Central memory CD8-positive, alpha-beta T cell (primary cell): ENCODE results near the gene TFF1.
"Not testable (repeated sequence)": the region's sequence is repeated elsewhere in the genome, so short reads cannot be mapped to it uniquely, and the experiment has no call there.

ENCODE experiments used
- ATAC-seq: fragments of 150-1000 bp; cut with Tn5 transposase; replicated peaks from 2 replicates; pipeline ENCODE4 v1.10.0; 2022; ENCODE audit warnings: mild to moderate bottlenecking, moderate FRiP score, moderate number of reproducible peaks; ENCODE audit not compliant: poor library complexity, severe bottlenecking; ENCODE audit errors: extremely low read depth
- DNase-seq, 2 donors: peaks; one replicate each; pipeline ENCODE4 v3.0.0; 2021; ENCODE audit warnings: low spot score in 2 of 2
- H3K27ac Mint-ChIP-seq: one replicate; pipeline ENCODE4 v1.8.0; 2022; ENCODE audit warnings: low read depth, mild to moderate bottlenecking, moderate library complexity, mixed read lengths
- H3K27me3 Mint-ChIP-seq: one replicate; pipeline ENCODE4 v1.8.0; 2022; ENCODE audit warnings: mixed read lengths
- H3K36me3 Mint-ChIP-seq: one replicate; pipeline ENCODE4 v1.8.0; 2022; ENCODE audit warnings: mild to moderate bottlenecking, moderate library complexity, mixed read lengths; ENCODE audit not compliant: insufficient read depth
- H3K4me1 Mint-ChIP-seq: one replicate; pipeline ENCODE4 v1.8.0; 2022; ENCODE audit warnings: mixed read lengths
- H3K4me3 Mint-ChIP-seq: one replicate; pipeline ENCODE4 v1.8.0; 2022; ENCODE audit warnings: mild to moderate bottlenecking, moderate library complexity, mixed read lengths
- H3K9me3 Mint-ChIP-seq: one replicate; pipeline ENCODE4 v1.8.0; 2022; ENCODE audit warnings: mixed read lengths

The TFF1 gene

DNA sequence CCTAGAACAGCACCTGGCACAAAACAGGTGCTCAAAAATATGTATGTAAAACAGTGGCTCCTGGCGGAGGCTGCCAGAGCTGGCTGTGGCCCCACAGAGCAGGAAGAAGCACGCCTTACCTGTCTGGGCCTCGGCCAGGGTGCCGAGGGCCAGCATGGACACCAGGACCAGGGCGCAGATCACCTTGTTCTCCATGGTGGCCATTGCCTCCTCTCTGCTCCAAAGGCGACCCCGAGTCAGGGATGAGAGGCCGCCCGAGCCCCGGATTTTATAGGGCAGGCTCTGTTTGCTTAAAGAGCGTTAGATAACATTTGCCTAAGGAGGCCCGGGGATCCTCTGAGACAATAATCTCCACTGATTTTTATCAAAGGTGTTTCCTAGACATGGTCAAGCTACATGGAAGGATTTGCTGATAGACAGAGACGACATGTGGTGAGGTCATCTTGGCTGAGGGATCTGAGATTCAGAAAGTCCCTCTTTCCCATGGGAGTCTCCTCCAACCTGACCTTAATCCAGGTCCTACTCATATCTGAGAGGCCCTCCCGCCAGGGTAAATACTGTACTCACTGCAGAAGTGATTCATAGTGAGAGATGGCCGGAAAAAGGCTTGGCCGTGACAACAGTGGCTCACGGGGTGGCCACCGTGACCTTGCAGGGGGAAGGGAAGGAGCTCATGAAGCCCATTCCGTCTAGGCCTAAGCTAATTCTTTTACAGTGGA, at the start of gene TFF1:
Gene TFF1, minus strand, starts transcription at position 244 of the 719 bp plus-strand sequence. Its CDS starts 40 bp downstream, at position 204.
- no peak for DNase-seq
- no peak for ATAC-seq
- H3K4me3 Mint-ChIP-seq, result no peak within 1 kb of the TSS
- no peak within 1 kb of the TSS for H3K27ac Mint-ChIP-seq
- no peaks in the 10 kb centered on the region for H3K36me3 Mint-ChIP-seq
- H3K9me3 Mint-ChIP-seq, result no peaks in the 10 kb centered on the region
- peaks cover 33% of the 10 kb centered on the region for H3K27me3 Mint-ChIP-seq
- peaks cover 12% of the 10 kb centered on the region for H3K4me1 Mint-ChIP-seq

DNA sequence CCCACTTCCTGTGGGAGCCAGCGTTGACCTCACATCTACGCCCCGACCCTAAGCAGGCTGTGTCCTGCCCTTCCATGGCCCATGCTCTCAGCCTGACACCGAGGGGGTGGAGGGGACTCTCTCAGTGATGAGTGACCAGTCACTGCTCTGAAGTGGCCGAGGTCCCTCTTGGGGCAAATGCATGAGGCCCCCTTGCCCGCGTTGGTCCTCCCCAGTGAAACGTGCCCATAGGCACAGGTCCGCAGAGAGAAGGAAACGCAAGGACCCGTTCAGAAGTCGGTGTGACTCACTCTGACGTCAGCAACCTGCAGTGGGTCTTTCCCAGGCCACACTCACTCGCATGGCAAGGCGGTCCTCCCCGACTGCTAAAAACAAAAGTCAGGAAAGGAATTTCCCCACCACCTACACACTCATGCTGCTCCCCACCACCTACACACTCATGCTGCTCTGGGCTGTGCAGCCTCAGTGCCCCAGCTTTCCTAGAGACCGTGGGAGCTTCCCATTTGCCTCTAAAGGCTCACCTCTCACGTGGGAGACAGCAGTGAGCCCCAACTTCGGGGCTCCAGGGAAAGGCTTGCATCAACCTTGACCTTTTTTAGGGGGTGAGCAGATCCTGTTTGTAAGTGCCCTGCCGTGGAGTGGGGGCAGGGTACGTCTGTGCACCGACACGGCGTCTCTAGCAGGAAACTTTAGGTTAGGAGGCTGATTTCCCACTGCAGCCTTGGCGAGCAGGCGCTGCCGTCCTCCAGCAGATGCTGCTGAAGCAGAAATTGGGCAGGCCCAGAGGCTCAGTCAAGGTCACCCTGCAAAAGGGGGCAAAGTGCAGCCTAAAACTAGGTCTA, 48.8 kb upstream of the TFF1 start:
- peaks cover 67% of the 10 kb centered on the region for H3K36me3 Mint-ChIP-seq
- H3K27ac Mint-ChIP-seq, result peak overlapping the region; percentile 96
- peaks cover 53% of the 10 kb centered on the region for H3K4me1 Mint-ChIP-seq
- peak overlapping the region; percentile 69 for H3K4me3 Mint-ChIP-seq
- DNase-seq (peak; percentile 57 to 84), ATAC-seq (peak; percentile 89)
- H3K9me3 Mint-ChIP-seq, result no peaks in the 10 kb centered on the region
- H3K27me3 Mint-ChIP-seq, result no peaks in the 10 kb centered on the region

DNA sequence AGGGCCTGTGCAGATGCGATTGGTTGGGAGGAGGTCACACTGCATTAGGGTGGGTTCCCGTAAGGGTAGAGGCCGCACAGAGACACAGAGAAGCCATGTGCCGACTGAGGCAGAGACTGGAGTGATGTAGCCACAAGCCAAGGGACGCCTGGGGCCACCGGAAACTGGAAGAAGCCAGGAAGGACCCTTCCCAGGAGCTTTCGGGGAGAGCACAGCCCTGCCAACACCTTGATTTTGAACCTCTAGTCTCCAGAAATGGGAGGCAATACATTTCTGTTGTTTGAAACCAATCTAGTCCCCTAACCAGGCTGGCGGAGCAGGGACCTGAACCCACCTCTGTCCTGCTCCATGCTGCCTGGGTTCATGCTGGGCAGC, 48.2 kb upstream of the TFF1 start:
- Mint-ChIP-seq H3K27ac (peak overlapping the region; percentile 96), H3K27me3 (no peaks in the 10 kb centered on the region), H3K4me3 (peak overlapping the region; percentile 69), H3K9me3 (no peaks in the 10 kb centered on the region), H3K36me3 (peaks cover 68% of the 10 kb centered on the region), H3K4me1 (peaks cover 56% of the 10 kb centered on the region)
- ATAC-seq, result no peak
- no peak for DNase-seq

DNA sequence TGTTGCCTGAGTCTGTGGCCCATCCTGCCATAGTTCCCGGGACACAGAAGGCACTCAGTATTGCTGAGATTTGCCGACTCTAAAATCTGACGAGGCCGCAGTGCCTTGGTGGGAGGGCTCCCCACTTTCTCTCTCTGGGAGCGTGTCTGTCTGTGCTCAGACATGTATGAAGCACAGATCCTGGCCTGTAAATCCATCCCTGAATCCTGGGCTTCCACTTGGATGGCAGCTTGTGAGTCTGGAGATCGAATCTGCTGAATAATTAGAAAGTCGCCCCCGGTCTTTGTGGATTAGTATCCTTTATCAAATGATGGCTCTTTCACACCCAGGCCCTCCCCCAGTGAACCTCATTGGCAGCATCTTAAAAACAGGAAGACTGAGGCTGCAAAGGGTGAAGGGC, 47.7 kb upstream of the TFF1 start:
- DNase-seq (no peak), ATAC-seq (no peak)
- Mint-ChIP-seq H3K9me3 (no peaks in the 10 kb centered on the region), H3K36me3 (peaks cover 68% of the 10 kb centered on the region), H3K4me3 (peak overlapping the region; percentile 69), H3K4me1 (peaks cover 56% of the 10 kb centered on the region), H3K27ac (peak overlapping the region; percentile 96), H3K27me3 (no peaks in the 10 kb centered on the region)

DNA sequence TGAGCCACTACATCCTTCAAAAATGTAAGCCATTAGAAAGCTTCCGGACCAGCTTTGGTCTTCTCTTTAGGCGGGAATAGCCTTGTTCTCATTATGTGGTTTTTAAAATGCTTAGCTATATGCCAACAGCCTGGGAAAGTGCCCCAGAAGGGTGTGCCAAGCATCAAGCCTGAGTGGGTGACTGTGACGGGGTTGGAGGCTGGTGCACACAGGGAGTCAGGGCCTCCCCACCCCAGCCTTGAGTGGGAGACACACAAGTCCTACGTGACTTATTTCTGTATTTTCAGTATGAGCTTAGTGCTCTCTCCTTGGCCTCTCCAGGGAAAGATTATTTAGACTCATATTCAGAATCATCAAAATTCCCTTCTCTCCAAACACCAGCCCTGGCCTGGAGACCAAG, 47.2 kb upstream of the TFF1 start:
- H3K4me3 Mint-ChIP-seq, result peak overlapping the region; percentile 16
- DNase-seq, result no peak

DNA sequence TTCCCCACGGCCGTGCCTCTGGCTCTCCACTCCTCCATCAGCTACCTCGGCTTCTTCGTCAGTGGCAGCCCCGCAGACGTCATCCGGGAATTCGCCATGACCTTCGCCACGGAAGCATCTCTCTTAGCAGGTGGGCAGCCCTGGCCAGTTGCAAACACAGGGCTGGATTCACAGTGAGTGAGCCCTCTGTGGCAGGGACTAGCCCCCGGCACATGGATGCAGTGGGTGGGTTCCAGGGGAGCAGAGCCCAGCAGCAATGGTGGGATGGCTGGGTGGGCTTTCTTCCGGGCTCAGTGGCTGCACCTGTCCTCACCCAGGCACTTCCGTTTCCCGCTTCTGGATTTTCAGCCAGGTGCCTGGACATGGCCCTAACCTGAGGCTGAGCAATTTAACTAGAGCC, 46.8 kb upstream of the TFF1 start:
- no peak for ATAC-seq
- no peak for DNase-seq
- peaks cover 48% of the 10 kb centered on the region for H3K4me1 Mint-ChIP-seq
- H3K36me3 Mint-ChIP-seq, result peaks cover 62% of the 10 kb centered on the region
- H3K4me3 Mint-ChIP-seq, result peak overlapping the region; percentile 16
- H3K27ac Mint-ChIP-seq, result peak overlapping the region; percentile 96
- no peaks in the 10 kb centered on the region for H3K27me3 Mint-ChIP-seq
- H3K9me3 Mint-ChIP-seq, result no peaks in the 10 kb centered on the region

More for the DNA sequence above, 47.2 kb upstream of the TFF1 start:
- Mint-ChIP-seq H3K27me3 (no peaks in the 10 kb centered on the region), H3K9me3 (no peaks in the 10 kb centered on the region), H3K36me3 (peaks cover 62% of the 10 kb centered on the region), H3K27ac (peak overlapping the region; percentile 96), H3K4me1 (peaks cover 50% of the 10 kb centered on the region)
- ATAC-seq, result no peak

DNA sequence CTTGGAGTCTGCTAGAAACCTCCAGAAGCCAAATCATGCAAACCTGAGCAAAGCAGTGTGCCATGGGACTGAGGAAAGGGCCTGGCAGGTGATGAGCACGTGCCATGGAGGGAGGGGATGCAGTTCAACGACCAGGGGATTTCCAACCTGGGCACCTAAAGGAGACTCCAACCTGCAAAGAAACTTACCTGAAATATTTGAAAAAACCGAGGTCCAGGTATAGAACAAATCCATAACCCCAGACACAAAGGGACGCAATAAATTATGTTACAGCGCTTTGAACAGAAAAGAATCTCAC, 46.2 kb upstream of the TFF1 start:
- no peaks in the 10 kb centered on the region for H3K9me3 Mint-ChIP-seq
- H3K27me3 Mint-ChIP-seq, result no peaks in the 10 kb centered on the region
- H3K36me3 Mint-ChIP-seq, result peaks cover 63% of the 10 kb centered on the region
- H3K27ac Mint-ChIP-seq, result no peak overlapping the region
- no peak for DNase-seq
- peaks cover 48% of the 10 kb centered on the region for H3K4me1 Mint-ChIP-seq
- H3K4me3 Mint-ChIP-seq, result no peak overlapping the region
- ATAC-seq, result no peak

DNA sequence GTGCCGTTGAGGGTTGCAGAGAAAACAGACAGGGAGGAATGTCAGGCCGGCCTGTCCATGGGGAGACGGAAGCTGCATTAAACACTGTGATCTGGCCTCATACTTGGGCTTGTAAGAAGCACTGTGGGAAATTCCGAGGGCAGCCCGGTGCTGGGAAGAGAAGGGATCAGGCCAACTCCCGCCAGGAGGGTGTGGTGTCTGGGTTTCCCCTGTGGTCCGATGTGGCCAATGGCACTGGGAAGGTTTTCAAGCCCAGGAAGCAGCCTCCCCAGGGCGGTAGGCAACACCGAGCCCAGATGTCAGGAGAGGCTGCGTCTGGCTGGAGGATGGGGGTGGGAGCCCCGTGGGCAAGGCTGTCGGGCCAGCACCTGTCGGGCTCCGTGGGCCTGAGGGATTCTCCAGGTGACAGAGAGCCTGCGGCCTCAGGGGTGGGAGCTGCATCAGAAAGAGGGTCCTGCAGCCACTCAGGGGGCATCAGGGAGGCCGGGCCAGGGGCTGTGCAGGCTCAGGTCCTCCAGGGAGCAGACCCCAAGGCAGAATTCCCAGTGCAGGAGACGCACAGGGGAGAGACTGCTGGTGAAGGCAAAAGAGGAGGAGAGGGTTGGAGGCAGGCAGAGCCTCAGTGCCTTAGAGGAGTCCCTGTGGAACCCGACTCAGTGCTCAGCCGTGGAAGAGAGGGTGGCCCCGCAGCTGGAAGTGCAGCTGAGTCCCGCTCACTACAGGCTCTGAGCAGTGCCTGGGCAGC, 45.7 kb upstream of the TFF1 start:
- no peaks in the 10 kb centered on the region for H3K9me3 Mint-ChIP-seq
- no peak for DNase-seq
- no peaks in the 10 kb centered on the region for H3K27me3 Mint-ChIP-seq
- ATAC-seq, result no peak
- H3K36me3 Mint-ChIP-seq, result peaks cover 62% of the 10 kb centered on the region
- H3K4me3 Mint-ChIP-seq, result no peak overlapping the region
- peaks cover 47% of the 10 kb centered on the region for H3K4me1 Mint-ChIP-seq
- H3K27ac Mint-ChIP-seq, result no peak overlapping the region

DNA sequence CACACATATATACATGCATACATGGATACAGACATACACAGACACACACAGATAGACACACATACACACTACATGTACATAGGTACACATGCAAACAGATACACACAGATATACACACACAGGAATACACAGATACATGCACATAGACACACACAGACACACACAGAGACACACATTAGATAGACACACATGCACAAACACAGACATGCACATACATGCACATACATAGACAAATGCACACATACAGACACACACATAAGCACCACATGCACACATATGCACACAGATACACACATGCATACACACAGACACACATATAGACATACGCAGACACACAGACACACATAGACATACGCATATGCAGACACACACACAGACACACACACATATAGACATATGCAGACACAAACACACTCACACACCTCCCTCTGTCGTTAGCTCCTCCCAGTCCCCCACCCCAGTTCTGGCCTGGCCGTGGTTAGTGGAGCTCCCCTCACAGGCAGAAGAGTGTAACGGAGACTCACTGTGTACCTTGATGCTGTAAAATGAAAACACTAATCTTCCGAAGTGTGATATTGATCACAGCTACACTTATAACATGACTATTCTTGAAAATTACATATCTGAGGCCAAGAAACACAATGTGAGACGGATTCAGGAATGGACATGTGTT, 45.0 kb upstream of the TFF1 start:
- no peak overlapping the region for H3K4me3 Mint-ChIP-seq
- peaks cover 62% of the 10 kb centered on the region for H3K36me3 Mint-ChIP-seq
- ATAC-seq (no peak), DNase-seq (no peak)
- H3K27me3 Mint-ChIP-seq, result no peaks in the 10 kb centered on the region
- H3K4me1 Mint-ChIP-seq, result peaks cover 53% of the 10 kb centered on the region
- no peak overlapping the region for H3K27ac Mint-ChIP-seq
- no peaks in the 10 kb centered on the region for H3K9me3 Mint-ChIP-seq

DNA sequence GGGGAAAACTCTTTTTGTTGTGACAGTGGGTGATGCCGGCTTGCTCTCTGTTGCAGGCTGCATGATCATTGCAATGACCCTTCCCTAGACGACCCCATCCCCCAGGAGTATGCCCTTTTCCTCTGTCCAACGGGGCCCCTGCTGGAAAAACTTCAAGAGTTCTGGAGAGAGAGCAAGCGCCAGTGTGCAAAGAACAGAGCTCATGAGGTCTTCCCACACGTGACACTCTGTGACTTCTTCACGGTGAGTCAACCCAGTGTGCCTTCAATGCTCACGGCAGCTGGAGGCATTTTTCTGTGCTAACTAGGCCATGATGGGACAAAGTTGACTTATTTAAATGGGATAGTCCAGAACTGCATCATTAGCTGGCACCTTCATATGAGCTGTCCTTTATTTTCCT, 43.0 kb upstream of the TFF1 start:
- Mint-ChIP-seq H3K9me3 (no peaks in the 10 kb centered on the region), H3K4me3 (peak overlapping the region; percentile 18), H3K36me3 (peaks cover 54% of the 10 kb centered on the region), H3K4me1 (peaks cover 50% of the 10 kb centered on the region), H3K27ac (peak overlapping the region; percentile 16), H3K27me3 (no peaks in the 10 kb centered on the region)
- DNase-seq (no peak), ATAC-seq (no peak)

DNA sequence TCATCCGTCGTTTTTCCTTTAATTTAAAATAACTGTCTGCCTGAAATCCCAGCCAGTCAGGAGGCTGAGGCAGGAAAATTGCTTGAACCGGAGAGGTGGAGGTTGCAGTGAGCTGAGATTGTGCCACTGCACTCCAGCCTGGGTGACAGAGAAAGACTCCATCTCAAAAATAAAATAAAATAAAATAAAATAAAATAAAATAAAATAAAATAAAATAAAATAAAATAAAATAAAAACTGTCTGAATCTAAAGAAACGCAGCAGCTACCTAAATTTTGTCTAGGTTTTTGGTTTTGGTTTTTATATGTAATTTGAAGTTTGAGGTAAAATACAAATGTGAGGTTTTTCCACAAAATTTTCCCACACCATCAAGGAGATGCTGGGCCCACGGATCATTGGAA, 42.4 kb upstream of the TFF1 start:
- Mint-ChIP-seq H3K4me1 (peaks cover 47% of the 10 kb centered on the region), H3K36me3 (peaks cover 48% of the 10 kb centered on the region)
- not testable (repeated sequence) for ATAC-seq, H3K4me3 Mint-ChIP-seq, DNase-seq, H3K27ac Mint-ChIP-seq, H3K27me3 Mint-ChIP-seq, H3K9me3 Mint-ChIP-seq

DNA sequence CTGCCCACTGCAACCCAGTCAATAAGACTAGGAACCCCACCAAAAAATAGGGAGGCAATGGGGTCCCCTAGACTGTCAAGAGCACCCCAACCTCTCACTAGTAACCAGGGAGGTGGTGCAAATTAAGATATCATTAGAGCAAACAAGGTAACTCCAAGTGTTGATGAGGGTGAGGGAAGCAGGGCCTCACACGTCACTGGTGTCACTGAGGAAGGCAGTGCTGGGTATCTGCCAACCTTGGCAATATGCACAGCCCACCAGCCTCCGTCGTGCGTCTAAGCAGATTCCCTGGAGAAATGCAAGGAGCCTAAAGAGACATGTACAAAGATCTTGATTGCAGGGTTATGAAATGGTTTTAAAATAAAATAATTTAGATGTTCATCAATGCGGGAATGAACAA, 41.1 kb upstream of the TFF1 start:
- peak overlapping the region; percentile 92 for H3K27ac Mint-ChIP-seq
- no peaks in the 10 kb centered on the region for H3K9me3 Mint-ChIP-seq
- ATAC-seq (no peak), DNase-seq (no peak)
- peaks cover 51% of the 10 kb centered on the region for H3K4me1 Mint-ChIP-seq
- H3K27me3 Mint-ChIP-seq, result no peaks in the 10 kb centered on the region
- peaks cover 39% of the 10 kb centered on the region for H3K36me3 Mint-ChIP-seq
- peak overlapping the region; percentile 90 for H3K4me3 Mint-ChIP-seq
